Muscle of leg (tissue), 11 donors: ENCODE measurements around the gene TMEM232. TPM values are rescaled to one million over a fixed set of nuclear protein-coding genes. Genes with fewer than 3 reads are reported as not detected.
A peak's percentile ranks its signal among the peaks of the same experiment; 100 is the strongest.
"Not testable (repeated sequence)": the region's sequence is repeated elsewhere in the genome, so short reads cannot be mapped to it uniquely, and the experiment has no call there.

Experiments
- DNase-seq: peaks from one replicate; pipeline ENCODE4 v3.0.0; 2013
- H3K27ac ChIP-seq: one replicate; pipeline ENCODE4 v1.5.1; 2013; ENCODE audit warnings: mild to moderate bottlenecking, low read length, control low read depth
- H3K27me3 ChIP-seq: one replicate; pipeline ENCODE4 v1.6.1; 2013; ENCODE audit warnings: low read length; ENCODE audit not compliant: control insufficient read depth, insufficient read depth
- H3K36me3 ChIP-seq: one replicate; pipeline ENCODE4 v1.6.1; 2013; ENCODE audit warnings: low read length; ENCODE audit not compliant: control insufficient read depth, insufficient read depth
- H3K4me1 ChIP-seq: one replicate; pipeline ENCODE4 v1.6.1; 2013; ENCODE audit warnings: low read length; ENCODE audit not compliant: control insufficient read depth, insufficient read depth
- H3K4me3 ChIP-seq: one replicate; pipeline ENCODE4 v1.5.1; 2013; ENCODE audit warnings: low read length, control low read depth
- H3K9me3 ChIP-seq: replicated peaks from 2 replicates; pipeline ENCODE4 v1.6.1; 2013; ENCODE audit warnings: low read depth, low read length; ENCODE audit not compliant: control insufficient read depth
- WGBS: methylation state at CpG from one replicate; pipeline ENCODE4 v1.1.5; 2013; ENCODE audit warnings: missing lambda C conversion rate; ENCODE audit not compliant: insufficient coverage; 5-methylcytosine and 5-hydroxymethylcytosine counted together
- polyA plus RNA-seq, 8 donors: library from polyadenylated mRNA; unstranded; fragments of 120-200 nt; gene quantifications; one replicate each; pipeline versions ENCODE4 v1.2.1 to v1.2.3, GENCODE V29; 2013; ENCODE audit warnings: inconsistent platforms in 1 of 8, low replicate concordance in 1 of 8; ENCODE audit not compliant: insufficient read length in 8 of 8, insufficient read depth in 1 of 8
- total RNA-seq: library from RNA; stranded (reverse); fragments of 120-200 nt; gene quantifications from one replicate; pipeline ENCODE4 v1.2.4, GENCODE V29; 2013

TMEM232 gene
- total and polyA plus RNA-seq, 9 donors, result 0.51 to 2.7 (median 1.1) TPM

GRCh38 chr5:110751902-110752762 lies 25.7 kb upstream of the TMEM232 start:
- 69% methylated on average over 4 of the region's 8 CpGs for WGBS
- Histone ChIP-seq H3K27me3 (no peaks in the 10 kb centered on the region), H3K4me1 (no peaks in the 10 kb centered on the region), H3K4me3 (no peak overlapping the region), H3K9me3 (no peaks in the 10 kb centered on the region), H3K36me3 (peaks cover 9% of the 10 kb centered on the region), H3K27ac (no peak overlapping the region)
- DNase-seq, result no peak

- DNase-seq, result peak; percentile 97
- under 1% methylated on average over 57 of the region's 62 CpGs for WGBS
- H3K36me3 ChIP-seq, result no peaks in the 10 kb centered on the region
- peak within 1 kb of the TSS; percentile 94 for H3K27ac ChIP-seq
- H3K27me3 ChIP-seq, result no peaks in the 10 kb centered on the region
- H3K4me1 ChIP-seq, result no peaks in the 10 kb centered on the region
- peak within 1 kb of the TSS; percentile 96 for H3K4me3 ChIP-seq
- H3K9me3 ChIP-seq, result no peaks in the 10 kb centered on the region
These were observed 12.6 kb upstream of the TMEM232 start, which contains the start of gene SLC25A46 for GRCh38 chr5:110738812-110739651. TSS of gene SLC25A46 (plus strand) at chr5:110739007. CDS start at chr5:110739120, 113 bp downstream.

GRCh38 chr5:110738503-110738811 lies 12.0 kb upstream of the TMEM232 start:
- no peaks in the 10 kb centered on the region for H3K4me1 ChIP-seq
- no peak for DNase-seq
- no peaks in the 10 kb centered on the region for H3K27me3 ChIP-seq
- no peaks in the 10 kb centered on the region for H3K36me3 ChIP-seq
- H3K9me3 ChIP-seq, result no peaks in the 10 kb centered on the region
- peak overlapping the region; percentile 94 for H3K27ac ChIP-seq
- WGBS, result 0% methylated on average over 9 of the region's 14 CpGs
- peak overlapping the region; percentile 96 for H3K4me3 ChIP-seq

GRCh38 chr5:110736753-110737152 lies 10.3 kb upstream of the TMEM232 start:
- no peaks in the 10 kb centered on the region for H3K9me3 ChIP-seq
- no peak overlapping the region for H3K27ac ChIP-seq
- H3K4me1 ChIP-seq, result no peaks in the 10 kb centered on the region
- H3K36me3 ChIP-seq, result no peaks in the 10 kb centered on the region
- 75% methylated on average over 3 of the region's 3 CpGs for WGBS
- H3K27me3 ChIP-seq, result no peaks in the 10 kb centered on the region
- no peak overlapping the region for H3K4me3 ChIP-seq
- DNase-seq, result no peak

GRCh38 chr5:110735556-110735955 lies 9.1 kb upstream of the TMEM232 start:
- Histone ChIP-seq H3K4me3 (no peak overlapping the region), H3K9me3 (no peaks in the 10 kb centered on the region), H3K4me1 (no peaks in the 10 kb centered on the region), H3K27me3 (no peaks in the 10 kb centered on the region), H3K36me3 (no peaks in the 10 kb centered on the region), H3K27ac (no peak overlapping the region)
- DNase-seq, result no peak
- no CpG with 5 or more reads among the region's 1 CpG for WGBS

- WGBS, result no CpG with 5 or more reads among the region's 2 CpGs
- no peak for DNase-seq
- no peaks in the 10 kb centered on the region for H3K27me3 ChIP-seq
- H3K9me3 ChIP-seq, result no peaks in the 10 kb centered on the region
- no peaks in the 10 kb centered on the region for H3K36me3 ChIP-seq
- H3K27ac ChIP-seq, result no peak overlapping the region
- no peak overlapping the region for H3K4me3 ChIP-seq
- no peaks in the 10 kb centered on the region for H3K4me1 ChIP-seq
These were observed 7.6 kb upstream of the TMEM232 start for GRCh38 chr5:110734101-110734500.

- not testable (repeated sequence) for DNase-seq, H3K9me3 ChIP-seq, H3K36me3 ChIP-seq, H3K27me3 ChIP-seq, H3K4me3 ChIP-seq, H3K27ac ChIP-seq, H3K4me1 ChIP-seq
- 90% methylated on average over 1 of the region's 2 CpGs for WGBS
These were observed 5.0 kb upstream of the TMEM232 start for GRCh38 chr5:110731499-110731898.

GRCh38 chr5:110727025-110727314 lies 499 bp upstream of the TMEM232 start:
- DNase-seq, result no peak
- WGBS, result no CpG with 5 or more reads among the region's 5 CpGs
- Histone ChIP-seq H3K36me3 (no peaks in the 10 kb centered on the region), H3K27ac (no peak overlapping the region), H3K4me3 (peak overlapping the region; percentile 28), H3K27me3 (no peaks in the 10 kb centered on the region), H3K4me1 (no peaks in the 10 kb centered on the region), H3K9me3 (no peaks in the 10 kb centered on the region)

GRCh38 chr5:110718311-110718710 lies 8.2 kb downstream of the TMEM232 start:
- Histone ChIP-seq H3K4me3 (no peak overlapping the region), H3K36me3 (no peaks in the 10 kb centered on the region), H3K27me3 (no peaks in the 10 kb centered on the region), H3K4me1 (no peaks in the 10 kb centered on the region), H3K27ac (no peak overlapping the region), H3K9me3 (no peaks in the 10 kb centered on the region)
- no peak for DNase-seq
- no CpG with 5 or more reads among the region's 2 CpGs for WGBS
